Astrocyte (in vitro differentiated cells and primary cell): ENCODE measurements around the gene SLC17A6. TPM values are rescaled to one million over a fixed set of nuclear protein-coding genes. Genes with fewer than 3 reads are reported as not detected.

Experiments used
- DNase-seq: peaks from one replicate; pipeline ENCODE4 v3.0.0-alpha.2; 2010; ENCODE audit warnings: low read depth
- FAIRE-seq: peaks from 2 replicates; lab custom pipeline; 2011; peaks lifted over from hg19 to GRCh38; lab: Jason Lieb, UNC
- H2AFZ ChIP-seq: 2 replicates; pipeline ENCODE4 v1.6.0; 2012; ENCODE audit warnings: low read depth, low read length, inconsistent platforms
- H3K27ac ChIP-seq: 2 replicates; pipeline ENCODE4 v1.5.1; 2011; ENCODE audit warnings: low read depth, low read length, inconsistent platforms
- H3K27me3 ChIP-seq: 2 replicates; pipeline ENCODE4 v1.6.0; 2011; ENCODE audit warnings: low read length, inconsistent platforms; ENCODE audit not compliant: insufficient read depth
- H3K36me3 ChIP-seq: 2 replicates; pipeline ENCODE4 v1.5.1; 2011; ENCODE audit warnings: low read length, inconsistent platforms; ENCODE audit not compliant: insufficient read depth
- H3K4me1 ChIP-seq: 2 replicates; pipeline ENCODE4 v1.5.1; 2011; ENCODE audit warnings: low read length, inconsistent platforms; ENCODE audit not compliant: insufficient read depth
- H3K4me2 ChIP-seq: 2 replicates; pipeline ENCODE4 v1.6.0; 2012; ENCODE audit warnings: low read length, inconsistent platforms
- H3K4me3 ChIP-seq: 2 replicates; pipeline ENCODE4 v1.5.1; 2011; ENCODE audit warnings: low read depth, mild to moderate bottlenecking, low read length, inconsistent platforms; ENCODE audit not compliant: insufficient read depth
- H3K79me2 ChIP-seq: 2 replicates; pipeline ENCODE4 v1.6.0; 2012; ENCODE audit warnings: mild to moderate bottlenecking, low read length, inconsistent platforms; ENCODE audit not compliant: insufficient read depth
- H3K9ac ChIP-seq: 2 replicates; pipeline ENCODE4 v1.6.0; 2012; ENCODE audit warnings: mild to moderate bottlenecking, low read length, inconsistent platforms
- H3K9me3 ChIP-seq: 2 replicates; pipeline ENCODE4 v1.5.1; 2012; ENCODE audit warnings: low read depth, mild to moderate bottlenecking, low read length, inconsistent platforms; ENCODE audit not compliant: insufficient read depth
- H4K20me1 ChIP-seq: 2 replicates; pipeline ENCODE4 v1.6.0; 2012; ENCODE audit warnings: low read length, inconsistent platforms; ENCODE audit not compliant: insufficient read depth
- H3K27ac Mint-ChIP-seq: one replicate; pipeline ENCODE4 v1.8.0; 2021; ENCODE audit warnings: mild to moderate bottlenecking, mixed read lengths; ENCODE audit not compliant: unreplicated experiment
- H3K27me3 Mint-ChIP-seq: one replicate; pipeline ENCODE4 v1.8.0; 2021; ENCODE audit warnings: low read depth, mixed read lengths; ENCODE audit not compliant: unreplicated experiment
- H3K36me3 Mint-ChIP-seq: one replicate; pipeline ENCODE4 v1.8.0; 2021; ENCODE audit warnings: low read depth, mixed read lengths; ENCODE audit not compliant: unreplicated experiment
- H3K4me1 Mint-ChIP-seq: one replicate; pipeline ENCODE4 v1.8.0; 2021; ENCODE audit warnings: low read depth, mixed read lengths; ENCODE audit not compliant: unreplicated experiment
- H3K4me3 Mint-ChIP-seq: one replicate; pipeline ENCODE4 v1.8.0; 2021; ENCODE audit warnings: mild to moderate bottlenecking, moderate library complexity, mixed read lengths; ENCODE audit not compliant: unreplicated experiment
- H3K9me3 Mint-ChIP-seq: one replicate; pipeline ENCODE4 v1.8.0; 2021; ENCODE audit warnings: mild to moderate bottlenecking, mixed read lengths; ENCODE audit not compliant: unreplicated experiment
- CTCF ChIP-seq: IDR thresholded peaks from 2 replicates; pipeline ENCODE4 v1.5.1; 2011; ENCODE audit warnings: low read depth, mild to moderate bottlenecking, inconsistent platforms, low read length, moderate library complexity; ENCODE audit not compliant: insufficient read depth
- EZH2 ChIP-seq: IDR thresholded peaks from 2 replicates; pipeline ENCODE4 v1.6.1; 2012; ENCODE audit warnings: mild to moderate bottlenecking, low read length, inconsistent platforms; ENCODE audit not compliant: insufficient read depth
- total RNA-seq: library from RNA; stranded (reverse); gene quantifications from 2 replicates; pipeline ENCODE4 v1.2.1, GENCODE V29; 2021

The SLC17A6 gene
- total RNA-seq, 1 donor from 2014 or later, result not detected

GRCh38 chr11:22392561-22392960 lies 54.4 kb downstream of the SLC17A6 start:
- Histone ChIP-seq H3K9me3 (no peaks in the 10 kb centered on the region), H3K9ac (no peak overlapping the region), H2AFZ (no peak overlapping the region), H3K27ac (no peak overlapping the region), H3K79me2 (no peaks in the 10 kb centered on the region), H3K4me1 (no peaks in the 10 kb centered on the region), H3K4me2 (no peak overlapping the region), H4K20me1 (no peaks in the 10 kb centered on the region), H3K4me3 (no peak overlapping the region), H3K27me3 (no peaks in the 10 kb centered on the region), H3K36me3 (no peaks in the 10 kb centered on the region)
- Mint-ChIP-seq H3K4me3 (no peak overlapping the region), H3K27me3 (no peaks in the 10 kb centered on the region), H3K4me1 (peaks cover 9% of the 10 kb centered on the region), H3K9me3 (no peaks in the 10 kb centered on the region), H3K27ac (no peak overlapping the region), H3K36me3 (no peaks in the 10 kb centered on the region)
- no peak for DNase-seq
- FAIRE-seq, result no peak
- TF ChIP-seq CTCF, result no peak
- no peak for TF ChIP-seq EZH2

- Mint-ChIP-seq H3K4me3 (no peak overlapping the region), H3K9me3 (no peaks in the 10 kb centered on the region), H3K4me1 (peaks cover 2% of the 10 kb centered on the region), H3K27me3 (no peaks in the 10 kb centered on the region), H3K27ac (no peak overlapping the region), H3K36me3 (no peaks in the 10 kb centered on the region)
- Histone ChIP-seq H3K4me3 (no peak overlapping the region), H3K9me3 (no peaks in the 10 kb centered on the region), H3K27me3 (no peaks in the 10 kb centered on the region), H3K4me1 (no peaks in the 10 kb centered on the region), H2AFZ (no peak overlapping the region), H3K27ac (no peak overlapping the region), H3K79me2 (no peaks in the 10 kb centered on the region), H4K20me1 (no peaks in the 10 kb centered on the region), H3K4me2 (no peak overlapping the region), H3K9ac (no peak overlapping the region), H3K36me3 (no peaks in the 10 kb centered on the region)
- DNase-seq (no peak), FAIRE-seq (no peak)
- TF ChIP-seq EZH2 (no peak), CTCF (no peak)
Measured at GRCh38 chr11:22405377-22405776, 67.2 kb downstream of the SLC17A6 start.

DNA sequence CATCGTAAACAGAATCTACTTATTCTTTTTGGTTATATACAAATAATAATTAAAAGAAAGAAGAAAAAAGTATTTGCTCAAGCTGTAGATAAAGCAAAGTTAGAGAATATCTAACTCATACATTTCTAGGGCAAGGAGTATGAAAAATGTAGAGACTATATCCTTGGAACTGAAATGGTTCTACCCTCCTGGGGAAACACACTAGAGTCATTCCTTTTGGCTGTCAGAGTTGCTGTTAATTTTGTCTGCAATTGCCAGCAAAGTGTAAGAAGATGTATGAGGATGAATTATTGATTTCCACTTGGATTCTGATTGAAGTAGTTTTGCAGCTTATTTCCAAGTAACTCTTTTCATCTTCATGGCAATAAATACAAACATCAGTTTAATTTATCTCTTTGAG lies 69.1 kb downstream of the SLC17A6 start:
- H3K9me3 Mint-ChIP-seq, result no peaks in the 10 kb centered on the region
- TF ChIP-seq CTCF (no peak), EZH2 (no peak)
- Histone ChIP-seq H3K4me1 (no peaks in the 10 kb centered on the region), H3K79me2 (no peaks in the 10 kb centered on the region), H3K4me2 (no peak overlapping the region), H3K9ac (no peak overlapping the region), H3K9me3 (no peaks in the 10 kb centered on the region), H3K27ac (no peak overlapping the region), H4K20me1 (no peaks in the 10 kb centered on the region), H2AFZ (no peak overlapping the region), H3K4me3 (no peak overlapping the region), H3K27me3 (no peaks in the 10 kb centered on the region), H3K36me3 (no peaks in the 10 kb centered on the region)
- no peak overlapping the region for H3K27ac Mint-ChIP-seq
- H3K4me1 Mint-ChIP-seq, result peaks cover 2% of the 10 kb centered on the region
- no peak for FAIRE-seq
- no peak for DNase-seq
- no peak overlapping the region for H3K4me3 Mint-ChIP-seq
- H3K36me3 Mint-ChIP-seq, result no peaks in the 10 kb centered on the region
- H3K27me3 Mint-ChIP-seq, result no peaks in the 10 kb centered on the region
